ENCODE results near the gene LYPD6.

Gene LYPD6

GRCh38 chr2:149364839-149365238 lies 34.5 kb downstream of the LYPD6 start:
- TF ChIP-seq TEAD4 (IDR thresholded peaks at IDR 0.05) (no peak), RAD21 (IDR thresholded peaks at IDR 0.05; ENCODE audit: low read depth) (no peak), USF1 (IDR thresholded peaks at IDR 0.05) (no peak), MAX (IDR thresholded peaks at IDR 0.05) (no peak), CREB1 (IDR thresholded peaks at IDR 0.05; ENCODE audit: low read depth) (no peak), EP300 (IDR thresholded peaks at IDR 0.05; ENCODE audit: borderline replicate concordance) (no peak), TCF12 (IDR thresholded peaks at IDR 0.05; ENCODE audit: low read depth) (no peak), ZBTB7A (IDR thresholded peaks at IDR 0.05; ENCODE audit: low read depth) (no peak), NFIC (IDR thresholded peaks at IDR 0.05) (no peak), TAF1 (IDR thresholded peaks at IDR 0.05; ENCODE audit: low read depth) (no peak)

GRCh38 chr2:149365931-149366583 lies 35.7 kb downstream of the LYPD6 start:
- peak; percentile 67 for TF ChIP-seq NFIC (IDR thresholded peaks at IDR 0.05)
- TF ChIP-seq USF1 (IDR thresholded peaks at IDR 0.05), result no peak

DNA sequence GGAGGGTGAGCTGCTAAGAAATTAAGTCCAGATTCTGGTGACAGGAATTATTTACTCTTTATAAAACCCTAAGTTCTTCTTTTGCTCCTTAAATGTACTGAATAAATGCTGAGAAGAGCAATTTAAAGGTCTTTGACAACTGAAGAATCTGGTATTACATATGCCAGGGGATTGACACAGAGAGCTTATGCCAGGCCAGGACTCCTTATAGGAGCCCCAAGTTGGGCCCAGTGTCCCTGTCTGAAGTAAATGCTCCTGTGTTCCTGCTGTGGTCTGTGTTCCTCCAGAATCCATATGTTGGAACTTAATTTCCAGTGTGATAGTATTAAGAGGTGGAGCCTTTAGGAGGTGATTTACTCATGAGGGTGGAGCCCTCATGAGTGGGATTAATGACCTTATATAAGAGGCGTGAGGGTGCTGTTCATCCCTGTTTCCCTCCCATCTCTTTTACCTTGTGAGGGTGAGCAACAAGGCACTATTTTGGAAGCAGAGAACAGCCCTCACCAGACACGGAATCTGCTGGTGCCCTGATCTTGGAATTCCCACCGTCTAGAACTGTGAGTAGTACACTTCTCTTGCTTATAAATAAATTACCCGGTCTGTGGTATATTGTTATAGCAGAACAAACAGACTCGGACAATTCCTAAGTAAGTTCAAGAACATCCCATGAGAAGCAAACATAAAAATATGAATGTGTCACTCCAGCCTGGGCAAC lies 39.8 kb downstream of the LYPD6 start:
- no peak for TF ChIP-seq EP300 (IDR thresholded peaks at IDR 0.05; ENCODE audit: borderline replicate concordance)
- no peak for TF ChIP-seq YY1 (IDR thresholded peaks at IDR 0.05; ENCODE audit: low read depth)
- TF ChIP-seq NFIC (IDR thresholded peaks at IDR 0.05), result no peak
- TF ChIP-seq USF1 (IDR thresholded peaks at IDR 0.05), result no peak
- no peak for TF ChIP-seq ZBTB7A (IDR thresholded peaks at IDR 0.05; ENCODE audit: low read depth)
- TF ChIP-seq FOXM1 (IDR thresholded peaks at IDR 0.05; ENCODE audit: borderline replicate concordance, low read depth), result no peak
- TF ChIP-seq CREB1 (IDR thresholded peaks at IDR 0.05; ENCODE audit: low read depth), result no peak
- no peak for TF ChIP-seq RAD21 (IDR thresholded peaks at IDR 0.05; ENCODE audit: low read depth)
- no peak for TF ChIP-seq TAF1 (IDR thresholded peaks at IDR 0.05; ENCODE audit: low read depth)
- TF ChIP-seq TCF12 (IDR thresholded peaks at IDR 0.05; ENCODE audit: low read depth), result no peak
- TF ChIP-seq, protein P1, sequence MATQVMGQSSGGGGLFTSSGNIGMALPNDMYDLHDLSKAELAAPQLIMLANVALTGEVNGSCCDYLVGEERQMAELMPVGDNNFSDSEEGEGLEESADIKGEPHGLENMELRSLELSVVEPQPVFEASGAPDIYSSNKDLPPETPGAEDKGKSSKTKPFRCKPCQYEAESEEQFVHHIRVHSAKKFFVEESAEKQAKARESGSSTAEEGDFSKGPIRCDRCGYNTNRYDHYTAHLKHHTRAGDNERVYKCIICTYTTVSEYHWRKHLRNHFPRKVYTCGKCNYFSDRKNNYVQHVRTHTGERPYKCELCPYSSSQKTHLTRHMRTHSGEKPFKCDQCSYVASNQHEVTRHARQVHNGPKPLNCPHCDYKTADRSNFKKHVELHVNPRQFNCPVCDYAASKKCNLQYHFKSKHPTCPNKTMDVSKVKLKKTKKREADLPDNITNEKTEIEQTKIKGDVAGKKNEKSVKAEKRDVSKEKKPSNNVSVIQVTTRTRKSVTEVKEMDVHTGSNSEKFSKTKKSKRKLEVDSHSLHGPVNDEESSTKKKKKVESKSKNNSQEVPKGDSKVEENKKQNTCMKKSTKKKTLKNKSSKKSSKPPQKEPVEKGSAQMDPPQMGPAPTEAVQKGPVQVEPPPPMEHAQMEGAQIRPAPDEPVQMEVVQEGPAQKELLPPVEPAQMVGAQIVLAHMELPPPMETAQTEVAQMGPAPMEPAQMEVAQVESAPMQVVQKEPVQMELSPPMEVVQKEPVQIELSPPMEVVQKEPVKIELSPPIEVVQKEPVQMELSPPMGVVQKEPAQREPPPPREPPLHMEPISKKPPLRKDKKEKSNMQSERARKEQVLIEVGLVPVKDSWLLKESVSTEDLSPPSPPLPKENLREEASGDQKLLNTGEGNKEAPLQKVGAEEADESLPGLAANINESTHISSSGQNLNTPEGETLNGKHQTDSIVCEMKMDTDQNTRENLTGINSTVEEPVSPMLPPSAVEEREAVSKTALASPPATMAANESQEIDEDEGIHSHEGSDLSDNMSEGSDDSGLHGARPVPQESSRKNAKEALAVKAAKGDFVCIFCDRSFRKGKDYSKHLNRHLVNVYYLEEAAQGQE (IDR thresholded peaks at IDR 0.05; ENCODE audit: low read depth), result no peak
- no peak for TF ChIP-seq EGR1 (IDR thresholded peaks at IDR 0.05)
- TF ChIP-seq MAX (IDR thresholded peaks at IDR 0.05), result no peak
- TF ChIP-seq CEBPB (IDR thresholded peaks at IDR 0.05), result no peak
- no peak for TF ChIP-seq TEAD4 (IDR thresholded peaks at IDR 0.05)

GRCh38 chr2:149371476-149371875 lies 41.1 kb downstream of the LYPD6 start:
- no peak for TF ChIP-seq ZBTB7A (IDR thresholded peaks at IDR 0.05; ENCODE audit: low read depth)
- TF ChIP-seq YY1 (IDR thresholded peaks at IDR 0.05; ENCODE audit: low read depth), result no peak
- TF ChIP-seq CEBPB (IDR thresholded peaks at IDR 0.05), result no peak
- TF ChIP-seq EGR1 (IDR thresholded peaks at IDR 0.05), result no peak
- TF ChIP-seq MAX (IDR thresholded peaks at IDR 0.05), result no peak
- TF ChIP-seq FOXM1 (IDR thresholded peaks at IDR 0.05; ENCODE audit: borderline replicate concordance, low read depth), result no peak
- TF ChIP-seq CREB1 (IDR thresholded peaks at IDR 0.05; ENCODE audit: low read depth), result no peak
- TF ChIP-seq TAF1 (IDR thresholded peaks at IDR 0.05; ENCODE audit: low read depth), result no peak
- TF ChIP-seq NFIC (IDR thresholded peaks at IDR 0.05), result no peak
- no peak for TF ChIP-seq TEAD4 (IDR thresholded peaks at IDR 0.05)
- no peak for TF ChIP-seq EP300 (IDR thresholded peaks at IDR 0.05; ENCODE audit: borderline replicate concordance)

GRCh38 chr2:149375801-149376361 lies 45.5 kb downstream of the LYPD6 start:
- TF ChIP-seq RAD21 (IDR thresholded peaks at IDR 0.05; ENCODE audit: low read depth) (no peak), USF1 (IDR thresholded peaks at IDR 0.05) (no peak), MAX (IDR thresholded peaks at IDR 0.05) (no peak), CEBPB (IDR thresholded peaks at IDR 0.05) (no peak), NFIC (IDR thresholded peaks at IDR 0.05) (no peak), CREB1 (IDR thresholded peaks at IDR 0.05; ENCODE audit: low read depth) (no peak), ZBTB7A (IDR thresholded peaks at IDR 0.05; ENCODE audit: low read depth) (no peak), YY1 (IDR thresholded peaks at IDR 0.05; ENCODE audit: low read depth) (no peak), EGR1 (IDR thresholded peaks at IDR 0.05) (no peak), FOXM1 (IDR thresholded peaks at IDR 0.05; ENCODE audit: borderline replicate concordance, low read depth) (no peak), TEAD4 (IDR thresholded peaks at IDR 0.05) (no peak), TCF12 (IDR thresholded peaks at IDR 0.05; ENCODE audit: low read depth) (no peak)
- TF ChIP-seq, protein P1 (IDR thresholded peaks at IDR 0.05; ENCODE audit: low read depth), result no peak

Measured in Ishikawa (cell line).